GM12878 (cell line): Measurements from ENCODE around the gene MMEL1. TPM values are rescaled to one million over a fixed set of nuclear protein-coding genes. Genes with fewer than 3 reads are reported as not detected.

ENCODE experiments used
- ATAC-seq: fragments of 200-7000 bp; cut with Tn5 transposase; 3 replicates; pipeline ENCODE4 v1.9.1; 2020; ENCODE audit warnings: mild to moderate bottlenecking, moderate library complexity
- BruUV-seq: library from RNA; stranded (reverse); fragments of 400-500 nt; replicated peaks from 2 replicates; lab custom pipeline; 2021; lab: Mats Ljungman, UMichigan
- CTCF ChIA-PET: fragments of 300-600 bp; sonication (Branson Sonifier 250); formaldehyde crosslinking; extraction: SDS; loops from one replicate; lab custom pipeline; 2021; ENCODE audit warnings: inconsistent platforms; lab: Yijun Ruan, JAX
- POLR2A ChIA-PET: fragments of 350-600 bp; formaldehyde crosslinking; extraction: SDS; loops from one replicate; lab custom pipeline; 2021; ENCODE audit warnings: inconsistent platforms; lab: Charles Lee
- RAD21 ChIA-PET: fragments of 300-600 bp; sonication (Branson Sonifier 250); formaldehyde crosslinking; loops from one replicate; lab custom pipeline; 2023; ENCODE audit warnings: antibody characterized with exemption; ENCODE audit not compliant: unreplicated experiment; lab: Charles Lee
- SMC1A ChIA-PET: fragments of 300-600 bp; sonication (Branson Sonifier 250); formaldehyde crosslinking; loops from one replicate; lab custom pipeline; 2023; ENCODE audit not compliant: unreplicated experiment, uncharacterized antibody; lab: Charles Lee
- DNase-seq: peaks from one replicate; pipeline ENCODE4 v3.0.0-alpha.2; 2011; ENCODE audit warnings: low read depth, low spot score
- FAIRE-seq: peaks from 3 replicates; lab custom pipeline; 2011; peaks lifted over from hg19 to GRCh38; lab: Jason Lieb, UNC
- H2AFZ ChIP-seq: 2 replicates; pipeline ENCODE4 v1.6.0; 2011; ENCODE audit warnings: low read depth, low read length, control low read depth; ENCODE audit not compliant: control insufficient read depth
- H3K27ac ChIP-seq: 2 replicates; pipeline ENCODE4 v1.5.1; 2011; ENCODE audit warnings: control low read depth; ENCODE audit not compliant: control insufficient read depth, insufficient read depth
- H3K27me3 ChIP-seq, 2 experiments: replicated peaks in 1 of 2; 2 replicates each; pipeline versions ENCODE4 v1.6.0 to v1.6.1; 2011; ENCODE audit warnings: low read length in 1 of 2; ENCODE audit not compliant: control insufficient read depth in 2 of 2, insufficient read depth in 2 of 2
- H3K36me3 ChIP-seq, 2 experiments: 2 replicates each; pipeline ENCODE4 v1.5.1; 2011; ENCODE audit warnings: low read length in 1 of 2; ENCODE audit not compliant: control insufficient read depth in 2 of 2, insufficient read depth in 2 of 2
- H3K4me1 ChIP-seq: 2 replicates; pipeline ENCODE4 v1.6.1; 2011; ENCODE audit warnings: mild to moderate bottlenecking, low read length, moderate library complexity, mixed read lengths; ENCODE audit not compliant: control insufficient read depth, insufficient read depth
- H3K4me2 ChIP-seq: 2 replicates; pipeline ENCODE4 v1.6.0; 2011; ENCODE audit warnings: control low read depth; ENCODE audit not compliant: control insufficient read depth, insufficient read depth
- H3K4me3 ChIP-seq: fragments of 200-600 bp; sonication (generic); 2 replicates; pipeline ENCODE4 v1.5.1; 2016
- H3K79me2 ChIP-seq: 2 replicates; pipeline ENCODE4 v1.6.0; 2011; ENCODE audit warnings: low read length; ENCODE audit not compliant: control insufficient read depth, insufficient read depth
- H3K9ac ChIP-seq: 2 replicates; pipeline ENCODE4 v1.8.0; 2011; ENCODE audit warnings: low read length, control low read depth, mixed read lengths; ENCODE audit not compliant: control insufficient read depth, insufficient read depth
- H3K9me3 ChIP-seq: replicated peaks from 3 replicates; pipeline ENCODE4 v1.5.1; 2011; ENCODE audit warnings: mild to moderate bottlenecking, low read length; ENCODE audit not compliant: control insufficient read depth, insufficient read depth
- H4K20me1 ChIP-seq: 2 replicates; pipeline ENCODE4 v1.6.0; 2011; ENCODE audit not compliant: control insufficient read depth, insufficient read depth
- DPF2 ChIP-seq: fragments of 450-650 bp; IDR thresholded peaks from 2 replicates; pipeline ENCODE4 v1.6.1; 2017; ENCODE audit warnings: mild to moderate bottlenecking
- POLR2AphosphoS2 ChIP-seq: IDR thresholded peaks from 2 replicates; pipeline ENCODE4 v1.6.1; 2011; ENCODE audit warnings: low read depth, mild to moderate bottlenecking, low read length, improper control_type of control experiment, moderate library complexity
- SKIL ChIP-seq: fragments of 450-650 bp; IDR thresholded peaks from 2 replicates; pipeline ENCODE4 v1.6.1; 2017; ENCODE audit warnings: mild to moderate bottlenecking, low read depth, inconsistent platforms; ENCODE audit not compliant: poor library complexity, severe bottlenecking
- SREBF1 ChIP-seq: IDR thresholded peaks from 2 replicates; pipeline ENCODE4 v1.6.1; 2012; ENCODE audit warnings: mild to moderate bottlenecking, low read length
- TCF12 ChIP-seq: IDR thresholded peaks from 2 replicates; pipeline ENCODE4 v1.6.1; 2011; ENCODE audit warnings: low read depth, mild to moderate bottlenecking, low read length
- WGBS: methylation state at CpG from one replicate; pipeline ENCODE4 v1.1.6; 2016; ENCODE audit warnings: low lambda C conversion rate; ENCODE audit not compliant: insufficient replicate concordance, insufficient coverage; ENCODE audit errors: missing lambda C conversion rate; 5-methylcytosine and 5-hydroxymethylcytosine counted together
- in situ Hi-C: fragments of 300-500 bp; cut with MboI; formaldehyde crosslinking; loops from 9 replicates; pipeline ENCODE4 v1.14.3; 2018; ENCODE audit warnings: mixed read lengths
- intact Hi-C: fragments of 100-400 bp; cut with micrococcal nuclease; formaldehyde crosslinking; loops from one replicate; pipeline ENCODE4 v1.14.2; 2022; ENCODE audit not compliant: unreplicated experiment
- polyA plus RNA-seq, 11 experiments: library from polyadenylated mRNA; depleted of rRNA in 4 of 11; unstranded in 6 of 11; stranded (reverse) in 5 of 11; fragments of >200 nt; fragmentation: Nextera tagmentation in 4 of 11; fragmentation: Illumina TruSeq in 1 of 11; extraction: Ambion mirVana in 4 of 11; extraction: Trizol in 1 of 11; gene quantifications; 1 replicate in 1 of 11; 2 replicates in 10 of 11; pipeline versions ENCODE4 v1.2.1 to v1.2.3, GENCODE V29; 2011 to 2016; ENCODE audit warnings: inconsistent platforms in 2 of 11, missing spikeins in 2 of 11, low read depth in 1 of 11
- total RNA-seq, 4 experiments: library from RNA; depleted of rRNA in 3 of 4; stranded (reverse); fragments of >200 nt in 3 of 4; fragmentation: Illumina TruSeq in 1 of 4; extraction: Trizol in 1 of 4; gene quantifications; 2 replicates each; pipeline versions ENCODE4 v1.2.1 to v1.2.3, GENCODE V29; 2013 to 2021

MMEL1 gene
- total and polyA plus RNA-seq, 10 of the 15 experiments (the other 5 are each of a cell fraction or from before 2014, with no cell fraction given): 0.11 TPM; not detected in 9

GRCh38 chr1:2595812-2596529 lies 36.8 kb downstream of the MMEL1 start:
- in situ Hi-C loops: no loop called here

More at GRCh38 chr1:2595812-2596529, 36.8 kb downstream of the MMEL1 start:
- Histone ChIP-seq H2AFZ (no peak overlapping the region), H3K9ac (no peak overlapping the region), H3K4me1 (no peaks in the 10 kb centered on the region), H3K4me2 (no peak overlapping the region), H3K27me3 (no peaks in the 10 kb centered on the region), H3K4me3 (no peak overlapping the region), H3K9me3 (no peaks in the 10 kb centered on the region), H4K20me1 (no peaks in the 10 kb centered on the region), H3K36me3 (no peaks in the 10 kb centered on the region), H3K27ac (no peak overlapping the region), H3K79me2 (no peaks in the 10 kb centered on the region)
- ATAC-seq (no peak), FAIRE-seq (no peak), DNase-seq (no peak)
- ChIA-PET CTCF (no interaction called here), POLR2A (interaction anchor here (0.5 kb wide), 1 partner anchor 48 kb away, joined by 3 read pairs; no protein-coding TSS in a partner anchor), SMC1A (no interaction called here), RAD21 (no interaction called here)
- BruUV-seq: no TSS peak
- intact Hi-C loops: no loop called here
- WGBS: 35% methylated on average over 30 of the region's 31 CpGs
- TF ChIP-seq DPF2 (no peak), SKIL (no peak), TCF12 (no peak), POLR2AphosphoS2 (no peak), SREBF1 (no peak)
